Brain pericyte (primary cell): Measurements from ENCODE around the gene HLA-DQA1.
"Not testable (repeated sequence)": the region's sequence is repeated elsewhere in the genome, so short reads cannot be mapped to it uniquely, and the experiment has no call there.

Experiments used
- DNase-seq: peaks from one replicate; pipeline ENCODE4 v3.0.0-alpha.2; 2012; ENCODE audit warnings: low read depth, low spot score

HLA-DQA1 gene

DNA sequence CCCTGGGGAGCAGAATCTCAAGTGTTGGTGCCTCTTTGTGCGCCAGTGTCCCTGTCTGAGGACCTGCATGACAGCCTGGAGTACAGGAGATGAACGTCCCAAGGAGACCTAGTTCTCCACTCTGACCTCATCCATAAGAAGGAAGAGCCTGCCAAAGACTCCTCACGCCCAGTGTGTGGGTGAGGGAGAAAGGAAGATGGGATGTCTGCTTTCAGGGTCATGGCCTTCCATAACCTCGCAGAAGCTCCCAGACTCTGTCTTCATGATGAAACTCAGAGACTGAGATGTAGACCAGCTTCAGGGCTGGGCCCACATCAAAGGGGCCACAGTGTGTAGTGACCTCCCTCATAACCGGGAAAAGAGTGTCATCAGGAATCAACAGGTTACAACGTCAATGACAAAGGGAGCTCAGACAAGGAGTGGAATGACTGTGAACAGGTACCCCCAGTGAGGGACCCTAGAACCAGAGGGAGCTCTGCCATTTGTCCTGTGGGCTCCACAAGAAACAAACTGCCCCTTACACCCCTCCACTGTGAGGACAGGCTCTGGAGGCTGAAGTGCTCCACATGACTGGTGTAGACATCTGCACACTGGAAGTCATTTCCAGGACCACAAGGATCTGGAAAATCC is 21.2 kb downstream of the HLA-DQA1 start:
- DNase-seq = no peak

- no peak for DNase-seq
Measured at GRCh38 chr6:32659856-32660595, 22.8 kb downstream of the HLA-DQA1 start.

- no peak for DNase-seq
Measured at GRCh38 chr6:32662099-32662498, 24.9 kb downstream of the HLA-DQA1 start.

- no peak for DNase-seq
Measured at GRCh38 chr6:32662836-32663235, 25.6 kb downstream of the HLA-DQA1 start.

DNA sequence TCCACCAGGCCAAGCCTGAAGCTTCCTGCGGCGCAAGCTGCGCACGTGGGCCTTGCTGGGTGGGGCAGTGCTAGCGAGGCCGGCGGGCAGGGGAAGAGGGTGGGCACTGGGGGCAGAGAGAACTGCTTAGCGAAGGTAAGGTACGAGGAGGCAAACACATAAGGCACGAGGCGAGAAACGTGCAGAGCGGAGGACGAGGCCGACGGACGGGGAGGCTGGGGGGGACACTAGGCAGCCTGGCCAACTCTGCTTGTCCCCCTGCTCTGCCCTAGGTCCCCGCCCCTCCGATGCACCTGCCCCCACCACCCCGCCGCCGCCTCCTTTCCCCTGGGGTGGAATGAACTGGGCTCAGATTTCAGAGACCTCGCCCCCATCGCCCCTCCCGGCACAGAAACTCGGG is 27.1 kb downstream of the HLA-DQA1 start:
- DNase-seq = no peak

DNA sequence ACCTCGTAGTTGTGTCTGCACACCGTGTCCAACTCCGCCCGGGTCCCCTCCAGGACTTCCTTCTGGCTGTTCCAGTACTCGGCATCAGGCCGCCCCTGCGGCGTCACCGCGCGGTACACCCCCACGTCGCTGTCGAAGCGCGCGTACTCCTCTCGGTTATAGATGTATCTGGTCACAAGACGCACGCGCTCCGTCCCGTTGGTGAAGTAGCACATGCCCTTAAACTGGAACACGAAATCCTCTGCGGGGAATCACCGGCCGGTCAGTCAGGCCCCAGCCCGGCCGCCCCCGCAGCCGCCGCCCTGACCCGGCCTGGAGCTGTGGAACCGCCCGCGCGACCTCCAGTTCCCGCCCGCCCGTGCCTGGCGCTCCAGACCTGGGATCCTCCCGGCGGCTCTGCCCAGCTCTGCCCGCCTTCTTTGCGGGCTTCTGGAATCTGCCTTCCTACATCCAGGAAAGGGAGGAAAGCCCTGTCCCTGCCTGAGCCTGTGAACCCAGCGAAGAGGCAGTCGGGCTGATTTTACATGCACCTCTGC is 27.7 kb downstream of the HLA-DQA1 start:
- no peak for DNase-seq

DNA sequence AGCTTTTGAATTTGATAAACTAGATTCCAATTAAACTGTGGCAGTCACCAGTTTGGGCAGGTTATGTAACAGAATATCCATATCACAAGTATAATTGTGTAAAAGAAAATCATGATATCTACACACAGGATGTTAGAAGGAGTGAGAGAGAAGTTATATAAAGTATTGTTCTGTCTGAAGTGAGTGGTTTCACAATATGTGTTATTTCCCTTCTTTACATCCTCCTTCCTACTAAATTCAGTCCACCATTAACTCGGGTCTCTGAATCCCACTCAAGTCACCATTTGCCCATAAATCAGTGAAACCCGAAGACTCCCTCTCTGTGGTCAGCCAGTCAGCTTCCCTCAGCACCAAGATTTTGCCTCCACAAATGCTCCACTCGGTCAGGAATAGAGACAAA is 28.5 kb downstream of the HLA-DQA1 start:
- no peak for DNase-seq

GRCh38 chr6:32666420-32667300 is 29.5 kb downstream of the HLA-DQA1 start, which contains the start of gene HLA-DQB1:
Gene HLA-DQB1 (minus strand): TSS chr6:32666657. CDS start chr6:32666607, 50 bp downstream.
- no peak for DNase-seq

DNA sequence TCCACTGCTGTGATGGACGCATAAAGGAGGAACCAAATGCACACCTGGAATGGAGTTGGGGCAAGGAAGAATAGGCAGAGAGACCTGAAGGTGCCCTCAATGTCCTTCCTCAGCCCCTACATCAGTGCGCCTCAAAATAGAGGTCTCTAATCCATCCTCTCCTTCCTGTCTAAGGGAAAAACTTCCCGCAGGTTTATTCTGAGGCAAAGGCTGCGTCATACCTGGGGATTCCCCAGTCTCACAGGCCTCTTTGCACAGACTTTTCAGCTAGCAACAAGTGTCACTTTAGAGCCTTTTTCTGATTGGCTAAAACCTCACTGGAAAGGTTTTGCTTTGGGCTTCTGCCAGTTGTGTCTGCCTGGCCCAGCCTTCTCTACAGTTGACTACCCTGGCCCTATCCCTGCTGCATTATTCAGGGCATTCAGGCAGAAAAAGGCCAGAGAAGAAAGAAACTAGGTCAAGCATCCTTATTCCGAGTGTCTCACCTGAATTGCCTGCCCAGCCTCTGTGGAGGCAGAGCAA is 31.1 kb downstream of the HLA-DQA1 start:
- DNase-seq = no peak

- DNase-seq = no peak
Measured at GRCh38 chr6:32669240-32669639, 32.0 kb downstream of the HLA-DQA1 start.

- DNase-seq = no peak
Measured at GRCh38 chr6:32669893-32670292, 32.7 kb downstream of the HLA-DQA1 start.

DNA sequence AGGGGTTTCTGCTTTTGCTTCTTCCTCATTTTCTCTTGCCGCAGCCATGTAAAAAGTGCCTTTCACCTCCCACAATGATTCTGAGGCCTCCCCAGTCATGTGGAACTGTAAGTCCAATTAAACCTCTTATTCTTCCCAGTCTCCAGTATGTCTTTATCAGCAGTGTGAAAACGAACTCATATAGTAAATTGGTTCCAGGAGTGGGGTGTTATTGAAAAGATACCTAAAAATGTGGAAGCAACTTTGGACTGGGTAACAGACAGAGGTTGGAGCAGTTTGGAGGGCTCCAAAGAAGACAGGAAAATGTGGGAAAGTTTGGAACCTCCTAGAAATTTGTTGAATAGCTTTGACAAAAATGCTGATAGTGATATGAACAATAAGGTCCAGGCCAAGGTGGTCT is 34.7 kb downstream of the HLA-DQA1 start:
- DNase-seq = not testable (repeated sequence)

DNA sequence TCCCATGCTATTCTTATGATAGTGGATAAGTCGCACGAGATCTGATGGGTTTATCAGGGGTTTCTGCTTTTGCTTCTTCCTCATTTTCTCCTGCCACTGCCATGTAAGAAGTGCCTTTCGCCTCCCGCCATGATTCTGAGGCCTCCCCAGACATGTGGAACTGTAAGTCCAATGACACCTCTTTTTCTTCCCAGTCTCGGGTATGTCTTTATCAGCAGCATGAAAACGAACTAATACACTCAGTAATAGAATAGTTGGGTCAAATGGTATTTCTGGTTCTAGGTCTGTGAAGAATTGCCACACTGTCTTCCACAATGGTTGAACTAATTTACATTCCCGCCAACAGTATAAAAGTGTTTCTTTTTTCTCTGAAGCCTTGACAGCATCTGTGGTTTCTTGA is 36.9 kb downstream of the HLA-DQA1 start:
- not testable (repeated sequence) for DNase-seq

GRCh38 chr6:32679492-32679891 is 42.3 kb downstream of the HLA-DQA1 start:
- DNase-seq = no peak

GRCh38 chr6:32680055-32680454 is 42.8 kb downstream of the HLA-DQA1 start:
- no peak for DNase-seq

- no peak for DNase-seq
Measured at GRCh38 chr6:32684246-32684645, 47.0 kb downstream of the HLA-DQA1 start.

DNA sequence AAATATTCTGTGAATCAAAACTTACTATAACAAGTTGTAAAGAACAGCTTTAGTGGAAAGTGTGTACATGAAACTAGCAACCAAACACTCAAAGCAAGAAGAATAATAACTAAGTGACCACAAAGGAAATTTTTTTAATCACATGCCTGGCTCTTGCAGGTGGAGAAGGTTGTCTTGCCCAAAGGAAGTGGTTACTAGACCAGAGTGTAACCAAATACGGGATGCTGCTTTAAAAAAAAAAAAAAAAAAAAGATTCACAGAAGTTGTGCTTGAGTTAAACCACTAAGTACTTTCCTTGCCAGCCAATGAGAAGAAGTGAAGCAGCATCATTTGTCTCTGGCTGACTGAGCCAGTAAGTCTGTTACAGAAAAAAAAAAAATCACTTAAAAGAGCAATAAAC is 48.4 kb downstream of the HLA-DQA1 start:
- no peak for DNase-seq

DNA sequence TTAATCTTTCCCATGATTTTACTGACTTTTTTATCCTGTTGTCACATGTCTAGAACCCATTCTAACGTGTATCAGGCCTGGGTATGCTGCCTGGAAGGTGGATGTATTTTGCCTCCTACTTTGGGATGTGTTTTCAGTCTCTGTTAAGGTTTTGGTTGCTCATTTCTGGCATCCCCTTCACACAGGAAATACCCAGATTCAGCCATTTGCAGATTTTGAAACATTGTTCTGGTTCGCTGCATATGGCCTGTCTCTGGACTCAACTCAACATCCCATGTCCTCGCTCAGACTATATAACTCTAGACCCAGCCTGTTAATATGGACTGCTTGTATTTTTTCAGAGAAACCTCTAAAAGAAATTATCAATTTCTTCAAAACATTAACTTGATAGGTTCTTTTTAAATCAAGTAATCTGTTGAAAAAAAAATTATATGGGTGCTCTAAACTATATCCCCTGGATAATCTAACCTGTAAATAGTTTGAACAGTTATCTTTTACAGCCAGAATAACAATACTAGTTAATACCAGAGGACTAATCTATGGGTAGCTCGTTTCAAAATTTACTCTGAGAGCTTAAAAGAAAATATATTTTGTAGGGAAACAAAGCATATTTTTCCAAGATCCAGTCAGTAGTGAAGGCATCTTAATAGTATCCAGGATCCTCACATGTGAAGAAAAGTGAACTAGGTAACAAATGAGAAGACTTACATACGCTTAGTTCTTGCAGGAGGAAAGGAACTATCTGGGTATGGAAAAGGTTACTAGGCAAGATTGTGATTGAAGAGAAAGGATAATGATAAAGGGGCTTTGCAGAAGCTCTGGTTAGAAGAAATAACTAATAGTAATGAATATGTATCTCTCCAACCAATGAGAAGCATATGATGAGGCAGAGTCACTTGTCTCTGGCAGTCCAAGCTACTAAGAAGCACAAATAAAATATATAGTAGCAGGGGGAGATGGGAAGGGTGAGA is 52.6 kb downstream of the HLA-DQA1 start:
- DNase-seq = no peak

GRCh38 chr6:32692019-32692418 is 54.8 kb downstream of the HLA-DQA1 start:
- DNase-seq = no peak
